ENCODE data around the gene C10orf90. TPM values are rescaled to one million over a fixed set of nuclear protein-coding genes. Genes with fewer than 3 reads are reported as not detected.

Gene C10orf90
- total RNA-seq, 6 donors from 2014 or later = 1.0 TPM; not detected in 5

DNA sequence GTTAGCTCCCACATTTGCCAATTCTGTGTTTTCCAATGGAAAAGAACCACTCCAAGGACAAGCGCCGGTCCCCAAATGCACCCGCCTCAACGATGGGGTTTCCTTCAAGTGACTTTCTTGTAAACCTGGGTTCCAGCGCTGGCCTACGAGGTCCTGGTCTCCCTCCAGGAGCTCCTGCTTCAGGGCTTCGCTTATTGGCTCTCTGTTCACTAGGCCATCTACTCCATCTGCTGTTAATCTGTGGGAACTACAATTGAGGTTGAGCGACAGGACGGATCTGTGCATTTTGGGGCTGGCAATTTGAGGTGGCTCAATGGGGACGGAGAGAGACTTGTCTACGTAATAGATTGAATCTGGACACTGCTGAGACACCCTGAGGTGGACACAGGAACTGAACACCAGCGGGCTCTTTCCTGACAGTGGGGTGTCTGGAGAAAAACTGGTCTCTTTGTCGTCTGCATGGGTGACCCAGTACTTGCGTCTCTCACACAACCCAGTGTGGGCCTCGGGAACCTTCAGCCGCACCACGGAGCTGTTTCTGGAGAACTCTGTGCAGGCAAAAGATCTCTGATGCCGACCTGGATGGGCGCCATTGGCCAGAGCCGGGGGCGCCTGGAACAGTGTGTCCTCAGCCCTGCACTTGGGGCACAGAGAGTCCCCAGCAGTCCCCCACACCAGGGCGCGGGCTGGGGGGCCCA lies 166.3 kb downstream of the C10orf90 start:
- TF ChIP-seq CTCF (IDR thresholded peaks at IDR 0.05) (peak in 5 of 6 experiments; percentile 22 to 68 (median 54)), EP300 (IDR thresholded peaks at IDR 0.05) (no peak)
- 54 to 57% methylated on average over 11 to 23 of the region's 23 CpGs for WGBS, 2 donors
- H3K9me3 ChIP-seq = no peaks in the 10 kb centered on the region
- no peaks in the 10 kb centered on the region for H3K36me3 ChIP-seq
- no peak overlapping the region for H3K27ac ChIP-seq
- ATAC-seq (ENCODE audit: low FRiP score in 2 of 2) (peak; percentile 60 to 74), DNase-seq (peak in 1 of 2 donors; percentile 77)
- H3K27me3 ChIP-seq = no peaks in the 10 kb centered on the region
- peaks cover 0 to 4% (median 0%) of the 10 kb centered on the region in 4 donors for H3K4me1 ChIP-seq
- no peak overlapping the region for H3K4me3 ChIP-seq

DNA sequence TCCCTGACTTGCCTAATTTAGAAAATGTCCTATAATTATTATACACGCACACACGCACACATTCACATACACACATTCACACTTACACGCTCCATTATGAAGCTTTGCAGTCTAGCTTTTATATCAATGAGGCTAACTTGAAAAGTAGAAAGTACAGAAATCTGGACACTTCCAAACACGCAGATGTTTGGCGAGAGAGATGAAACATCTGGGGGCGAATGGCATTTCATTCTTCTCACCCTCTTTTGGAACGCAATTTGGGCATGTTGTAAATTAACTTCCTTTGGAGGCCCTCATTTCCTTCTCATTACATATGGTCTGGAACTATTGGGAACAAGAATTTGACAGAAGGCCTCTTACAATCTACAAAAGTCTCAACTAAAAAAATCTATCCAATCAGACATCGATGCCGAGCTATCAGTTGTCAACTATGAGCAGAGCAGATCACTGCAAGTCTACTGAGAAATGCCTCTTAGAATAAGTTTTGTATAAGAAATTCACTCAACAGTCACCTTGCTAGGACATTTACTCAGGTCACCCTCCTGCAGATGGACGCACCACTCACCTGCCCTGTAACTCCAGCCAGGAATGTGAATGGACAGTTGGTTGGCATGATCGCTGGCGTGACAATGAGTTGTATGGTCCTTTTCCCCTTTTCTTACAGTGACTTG lies 167.0 kb downstream of the C10orf90 start:
- Histone ChIP-seq H3K36me3 (no peaks in the 10 kb centered on the region), H3K4me1 (peaks cover 0 to 4% (median 0%) of the 10 kb centered on the region in 4 donors), H3K27ac (no peak overlapping the region), H3K4me3 (no peak overlapping the region), H3K27me3 (no peaks in the 10 kb centered on the region), H3K9me3 (no peaks in the 10 kb centered on the region)
- TF ChIP-seq EP300 (IDR thresholded peaks at IDR 0.05) (no peak), POLR2A (IDR thresholded peaks at IDR 0.05) (no peak), POLR2AphosphoS5 (IDR thresholded peaks at IDR 0.05) (no peak), CTCF (IDR thresholded peaks at IDR 0.05) (no peak)
- no peak for DNase-seq
- 84 to 90% methylated on average over 12 of the region's 12 CpGs for WGBS, 2 donors
- no peak for ATAC-seq (ENCODE audit: low FRiP score in 2 of 2)

- no peaks in the 10 kb centered on the region for H3K9me3 ChIP-seq
- ATAC-seq (ENCODE audit: low FRiP score in 2 of 2) (no peak), DNase-seq (no peak)
- H3K4me3 ChIP-seq = no peak overlapping the region
- 79 to 94% methylated on average over 1 of the region's 1 CpG for WGBS, 2 donors
- H3K4me1 ChIP-seq = peaks cover 0 to 4% (median 0%) of the 10 kb centered on the region in 4 donors
- TF ChIP-seq CTCF (IDR thresholded peaks at IDR 0.05) = no peak
- no peak for TF ChIP-seq POLR2AphosphoS5 (IDR thresholded peaks at IDR 0.05)
- no peak for TF ChIP-seq EP300 (IDR thresholded peaks at IDR 0.05)
- no peak for TF ChIP-seq POLR2A (IDR thresholded peaks at IDR 0.05)
- no peaks in the 10 kb centered on the region for H3K36me3 ChIP-seq
- no peak overlapping the region for H3K27ac ChIP-seq
- H3K27me3 ChIP-seq = no peaks in the 10 kb centered on the region
Observed at GRCh38 chr10:126502441-126502840, 168.1 kb downstream of the C10orf90 start.

GRCh38 chr10:126501828-126502227 lies 168.7 kb downstream of the C10orf90 start:
- no peaks in the 10 kb centered on the region for H3K27me3 ChIP-seq
- H3K36me3 ChIP-seq = no peaks in the 10 kb centered on the region
- H3K4me1 ChIP-seq = peaks cover 0 to 4% (median 0%) of the 10 kb centered on the region in 4 donors
- ATAC-seq (ENCODE audit: low FRiP score in 2 of 2) = no peak
- no peaks in the 10 kb centered on the region for H3K9me3 ChIP-seq
- H3K4me3 ChIP-seq = no peak overlapping the region
- 74 to 95% methylated on average over 5 of the region's 5 CpGs for WGBS, 2 donors
- no peak for DNase-seq
- no peak overlapping the region for H3K27ac ChIP-seq
- TF ChIP-seq EP300 (IDR thresholded peaks at IDR 0.05) = no peak
- TF ChIP-seq CTCF (IDR thresholded peaks at IDR 0.05) = no peak
- no peak for TF ChIP-seq POLR2A (IDR thresholded peaks at IDR 0.05)
- no peak for TF ChIP-seq POLR2AphosphoS5 (IDR thresholded peaks at IDR 0.05)
